ENCODE data around the gene WWOX.

WWOX gene

DNA sequence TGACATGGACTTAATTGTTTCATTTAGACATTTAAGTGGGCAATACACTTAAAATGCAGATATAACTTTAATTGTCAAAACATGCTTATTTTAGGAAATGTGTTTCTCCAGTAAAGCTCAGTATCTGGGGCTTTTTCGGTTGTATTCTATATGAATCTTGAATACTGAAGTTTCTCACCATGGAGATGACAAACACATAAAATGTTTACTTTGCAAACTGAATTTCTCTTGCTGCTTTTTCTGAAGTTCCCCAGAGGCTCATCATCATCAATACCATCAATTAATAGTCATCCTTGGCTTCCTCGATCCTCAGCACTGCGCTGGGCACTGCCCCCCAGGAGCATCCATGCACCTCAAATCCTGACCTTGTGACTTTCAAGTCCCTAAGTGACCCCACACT, 227.3 kb downstream of the WWOX start:
- TF ChIP-seq CTCF (IDR thresholded peaks at IDR 0.05; ENCODE audit: control insufficient read depth, extremely low read depth, insufficient read depth), result no peak
- H3K4me3 ChIP-seq (ENCODE audit: low read depth, low read length), result no peak overlapping the region
- DNase-seq (ENCODE audit: low read depth), result no peak

DNA sequence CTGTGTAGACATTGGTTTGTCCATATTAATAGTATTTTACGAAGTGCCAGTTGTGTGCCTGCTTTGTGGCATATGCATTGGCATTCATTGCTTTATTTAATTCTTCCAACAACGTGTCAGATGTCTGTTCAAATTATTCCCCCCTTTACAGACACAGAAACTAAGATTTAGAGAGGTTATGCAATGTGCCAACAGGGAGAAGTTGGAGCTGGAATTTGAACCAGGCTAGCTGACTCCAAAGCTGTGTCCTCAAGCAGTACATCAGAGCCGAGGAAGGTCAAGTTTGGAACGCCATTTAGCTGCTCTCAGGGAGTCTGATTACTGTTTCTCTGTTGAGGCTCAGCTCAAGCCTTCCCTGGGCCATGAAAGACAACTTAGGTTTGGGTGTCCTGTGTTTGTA, 232.3 kb downstream of the WWOX start:
- no peak for DNase-seq (ENCODE audit: low read depth)
- no peak overlapping the region for H3K4me3 ChIP-seq (ENCODE audit: low read depth, low read length)
- TF ChIP-seq CTCF (IDR thresholded peaks at IDR 0.05; ENCODE audit: control insufficient read depth, extremely low read depth, insufficient read depth), result no peak

DNA sequence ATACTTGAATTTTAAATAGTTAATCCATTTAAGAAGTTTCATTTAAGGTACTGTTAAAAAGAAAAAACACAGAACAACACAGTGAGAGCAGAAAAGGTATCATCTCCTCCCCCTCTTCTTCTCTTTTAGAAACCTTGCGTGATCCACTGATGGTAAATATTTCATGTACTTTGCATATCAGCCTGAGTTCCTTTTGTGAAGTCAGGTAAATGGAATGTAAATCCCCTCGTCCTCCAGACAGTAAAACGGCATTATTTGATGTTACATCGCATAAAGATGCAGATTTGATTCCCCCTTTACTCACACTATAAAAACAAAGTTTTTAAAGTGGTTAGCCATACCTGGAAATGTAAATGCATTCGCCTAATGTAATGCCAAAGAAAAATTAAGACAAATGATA, 234.4 kb downstream of the WWOX start:
- no peak for TF ChIP-seq CTCF (IDR thresholded peaks at IDR 0.05; ENCODE audit: control insufficient read depth, extremely low read depth, insufficient read depth)
- no peak overlapping the region for H3K4me3 ChIP-seq (ENCODE audit: low read depth, low read length)
- DNase-seq (ENCODE audit: low read depth), result no peak

- TF ChIP-seq CTCF (IDR thresholded peaks at IDR 0.05; ENCODE audit: control insufficient read depth, extremely low read depth, insufficient read depth), result no peak
- no peak overlapping the region for H3K4me3 ChIP-seq (ENCODE audit: low read depth, low read length)
- DNase-seq (ENCODE audit: low read depth), result peak; percentile 8
Observed at GRCh38 chr16:78340590-78340989, 241.1 kb downstream of the WWOX start.

GRCh38 chr16:78348068-78348467, 248.6 kb downstream of the WWOX start:
- no peak for TF ChIP-seq CTCF (IDR thresholded peaks at IDR 0.05; ENCODE audit: control insufficient read depth, extremely low read depth, insufficient read depth)
- H3K4me3 ChIP-seq (ENCODE audit: low read depth, low read length), result no peak overlapping the region
- no peak for DNase-seq (ENCODE audit: low read depth)

DNA sequence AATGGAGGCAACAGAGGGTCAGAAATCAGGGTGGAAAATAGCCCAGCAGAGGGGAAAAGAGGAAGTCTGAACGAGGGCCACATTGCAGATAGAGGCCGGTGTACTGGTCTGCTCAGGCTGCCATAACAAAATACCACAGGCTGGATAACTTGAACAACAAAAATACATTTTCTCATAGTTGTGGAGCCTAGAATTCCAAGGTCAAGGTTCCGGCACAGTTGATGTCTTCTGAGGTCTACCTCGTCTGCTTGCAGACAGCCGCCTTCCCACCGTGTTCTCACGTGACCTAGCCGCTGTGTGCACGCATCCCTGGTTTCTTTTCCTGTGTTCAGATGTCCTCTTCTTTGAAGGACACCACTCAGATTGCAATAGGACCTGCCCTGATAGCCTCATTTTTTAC, 249.4 kb downstream of the WWOX start:
- DNase-seq (ENCODE audit: low read depth), result no peak
- TF ChIP-seq CTCF (IDR thresholded peaks at IDR 0.05; ENCODE audit: control insufficient read depth, extremely low read depth, insufficient read depth), result no peak
- H3K4me3 ChIP-seq (ENCODE audit: low read depth, low read length), result no peak overlapping the region

DNA sequence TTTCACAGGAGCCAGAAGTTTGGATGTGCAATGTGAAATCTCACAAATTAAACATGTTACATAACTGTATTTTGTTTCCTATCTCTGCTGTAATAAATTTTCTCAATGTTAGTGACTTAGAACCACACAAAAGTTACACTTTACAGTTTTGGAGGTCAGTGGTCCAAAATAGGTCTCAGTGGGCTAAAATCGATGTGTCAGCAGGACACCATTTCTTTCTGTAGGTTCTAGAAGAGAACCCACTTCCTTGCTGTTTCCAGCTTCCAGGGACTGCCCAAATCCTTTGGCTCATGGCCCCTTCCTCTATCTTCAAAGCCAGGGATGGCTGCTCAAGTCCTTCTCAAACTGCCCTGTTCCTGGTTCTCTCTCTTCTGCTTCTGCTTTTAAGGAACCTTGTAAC, 252.7 kb downstream of the WWOX start:
- H3K4me3 ChIP-seq (ENCODE audit: low read depth, low read length), result no peak overlapping the region
- DNase-seq (ENCODE audit: low read depth), result no peak
- TF ChIP-seq CTCF (IDR thresholded peaks at IDR 0.05; ENCODE audit: control insufficient read depth, extremely low read depth, insufficient read depth), result no peak

Measured in LNCaP clone FGC (cell line).